Neural progenitor cell (in vitro differentiated cells): ENCODE data around the gene CARMIL1.

ENCODE experiments used
- EZH2phosphoT487 ChIP-seq: fragments of 200-600 bp; sonication (generic); IDR thresholded peaks from 2 replicates; pipeline ENCODE4 v1.6.1; 2017; ENCODE audit warnings: antibody characterized with exemption
- TF ChIP-seq, protein P1 (sequence below): fragments of 200-600 bp; sonication (generic); IDR thresholded peaks from 2 replicates; pipeline ENCODE4 v1.5.1; 2017; ENCODE audit warnings: antibody characterized with exemption, mild to moderate bottlenecking

DNA sequence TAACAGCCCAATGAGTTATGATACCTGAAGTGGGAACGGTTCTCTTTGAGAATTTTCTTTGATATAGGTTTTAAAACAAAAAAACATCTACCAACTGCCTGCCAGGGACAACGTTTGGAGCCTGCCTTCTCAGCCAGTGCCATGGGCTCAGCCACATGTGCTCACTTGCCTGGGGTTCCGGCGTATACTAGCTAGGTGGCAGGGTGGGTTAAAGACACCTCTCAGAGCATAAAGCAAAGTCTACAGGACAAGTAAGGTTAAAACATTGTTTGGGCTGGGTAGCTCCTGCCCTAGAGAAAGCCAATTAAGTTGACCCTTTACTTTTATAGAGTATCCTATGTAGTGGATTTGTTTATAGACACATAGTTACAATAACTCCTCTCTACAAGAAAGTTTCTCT, 334.9 kb downstream of the CARMIL1 start:
- TF ChIP-seq, protein P1, sequence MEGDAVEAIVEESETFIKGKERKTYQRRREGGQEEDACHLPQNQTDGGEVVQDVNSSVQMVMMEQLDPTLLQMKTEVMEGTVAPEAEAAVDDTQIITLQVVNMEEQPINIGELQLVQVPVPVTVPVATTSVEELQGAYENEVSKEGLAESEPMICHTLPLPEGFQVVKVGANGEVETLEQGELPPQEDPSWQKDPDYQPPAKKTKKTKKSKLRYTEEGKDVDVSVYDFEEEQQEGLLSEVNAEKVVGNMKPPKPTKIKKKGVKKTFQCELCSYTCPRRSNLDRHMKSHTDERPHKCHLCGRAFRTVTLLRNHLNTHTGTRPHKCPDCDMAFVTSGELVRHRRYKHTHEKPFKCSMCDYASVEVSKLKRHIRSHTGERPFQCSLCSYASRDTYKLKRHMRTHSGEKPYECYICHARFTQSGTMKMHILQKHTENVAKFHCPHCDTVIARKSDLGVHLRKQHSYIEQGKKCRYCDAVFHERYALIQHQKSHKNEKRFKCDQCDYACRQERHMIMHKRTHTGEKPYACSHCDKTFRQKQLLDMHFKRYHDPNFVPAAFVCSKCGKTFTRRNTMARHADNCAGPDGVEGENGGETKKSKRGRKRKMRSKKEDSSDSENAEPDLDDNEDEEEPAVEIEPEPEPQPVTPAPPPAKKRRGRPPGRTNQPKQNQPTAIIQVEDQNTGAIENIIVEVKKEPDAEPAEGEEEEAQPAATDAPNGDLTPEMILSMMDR: no peak
- TF ChIP-seq EZH2phosphoT487: no peak
